ENCODE data around the gene HOATZ.

Gene HOATZ

GRCh38 chr11:111522426-111522825, 7.8 kb downstream of the HOATZ start:
- DNase-seq (ENCODE audit: low read depth) = no peak

DNA sequence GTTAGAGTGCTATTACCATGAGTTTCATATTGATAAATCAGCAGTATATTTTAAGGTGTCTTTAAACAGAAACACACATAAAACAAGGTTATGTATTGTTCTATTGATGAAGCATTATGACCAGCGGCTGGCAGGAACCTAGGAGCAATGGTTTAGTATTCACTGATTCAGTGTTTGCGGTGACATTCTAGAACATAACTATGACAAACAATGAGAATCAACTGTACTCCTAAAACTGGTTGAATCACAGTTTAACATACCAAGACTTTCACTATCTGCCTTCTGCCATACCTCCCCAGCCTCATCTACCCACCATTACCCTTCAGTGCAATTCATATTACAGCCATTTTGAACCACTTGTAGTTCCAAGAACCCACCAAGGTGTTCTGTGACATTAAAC, 8.8 kb downstream of the HOATZ start:
- DNase-seq (ENCODE audit: low read depth) = no peak

DNA sequence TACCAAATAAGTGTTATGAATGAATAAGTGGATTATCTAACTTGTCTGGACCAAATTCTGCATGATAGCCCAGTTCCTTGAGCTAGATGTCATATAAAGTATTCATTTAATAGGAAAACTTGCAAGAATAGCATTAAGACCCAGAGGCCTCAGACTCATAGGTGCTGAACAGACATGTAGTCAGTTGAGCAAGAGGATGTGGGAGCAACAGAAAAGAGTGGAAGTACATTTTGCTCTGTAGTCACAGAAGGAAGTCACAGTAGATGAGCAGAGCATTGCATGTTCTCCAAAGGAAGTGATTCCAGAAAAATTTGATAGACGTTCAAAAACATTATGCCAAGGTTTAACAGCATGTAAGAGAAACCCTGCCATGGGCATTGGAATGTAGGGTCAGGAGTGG, 9.5 kb downstream of the HOATZ start:
- no peak for DNase-seq (ENCODE audit: low read depth)

GRCh38 chr11:111525456-111525855, 10.9 kb downstream of the HOATZ start:
- no peak for DNase-seq (ENCODE audit: low read depth)

DNA sequence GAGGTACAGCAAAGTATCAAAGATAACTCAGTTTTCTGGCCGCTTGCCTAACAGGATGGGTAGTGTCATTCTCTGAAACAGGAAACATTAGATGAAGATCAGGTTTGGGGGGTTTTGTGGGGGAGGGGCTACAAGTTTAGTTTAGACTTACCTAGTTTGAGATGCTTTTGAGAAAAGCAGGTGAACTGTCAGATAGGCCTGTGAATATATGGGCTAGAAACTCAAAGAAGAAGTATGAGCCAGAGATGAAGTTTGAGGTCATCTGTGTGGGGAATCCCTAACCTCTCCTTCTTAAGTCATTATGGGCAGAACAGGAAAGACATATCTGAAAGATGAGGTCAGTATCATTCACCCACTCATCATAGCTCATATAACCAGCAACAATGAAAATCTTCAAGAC, 11.9 kb downstream of the HOATZ start:
- no peak for DNase-seq (ENCODE audit: low read depth)

DNA sequence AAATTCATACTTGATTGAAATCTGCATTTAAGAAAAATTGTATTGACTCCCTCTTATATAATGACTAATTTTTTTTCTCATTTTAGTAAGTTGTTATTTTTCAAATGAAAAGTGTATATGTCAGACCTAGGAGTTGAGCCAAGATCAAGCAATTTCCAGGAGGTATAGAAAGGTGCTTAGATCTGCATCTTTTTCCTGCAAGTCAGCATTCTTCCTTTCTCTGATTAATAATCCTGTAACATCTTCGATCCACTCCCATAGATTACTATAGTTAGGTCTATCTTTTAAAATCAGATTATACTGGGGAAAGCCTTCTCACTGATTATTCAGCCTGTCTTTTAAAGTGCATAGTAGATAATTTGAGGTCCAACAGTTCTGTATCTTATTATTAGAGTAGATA, 12.7 kb downstream of the HOATZ start:
- DNase-seq (ENCODE audit: low read depth) = no peak

GRCh38 chr11:111528557-111528956, 14.0 kb downstream of the HOATZ start:
- DNase-seq (ENCODE audit: low read depth) = no peak

- no peak for DNase-seq (ENCODE audit: low read depth)
These were observed 15.5 kb downstream of the HOATZ start for GRCh38 chr11:111530091-111530490.

- no peak for DNase-seq (ENCODE audit: low read depth)
These were observed 16.6 kb downstream of the HOATZ start for GRCh38 chr11:111531136-111531535.

DNA sequence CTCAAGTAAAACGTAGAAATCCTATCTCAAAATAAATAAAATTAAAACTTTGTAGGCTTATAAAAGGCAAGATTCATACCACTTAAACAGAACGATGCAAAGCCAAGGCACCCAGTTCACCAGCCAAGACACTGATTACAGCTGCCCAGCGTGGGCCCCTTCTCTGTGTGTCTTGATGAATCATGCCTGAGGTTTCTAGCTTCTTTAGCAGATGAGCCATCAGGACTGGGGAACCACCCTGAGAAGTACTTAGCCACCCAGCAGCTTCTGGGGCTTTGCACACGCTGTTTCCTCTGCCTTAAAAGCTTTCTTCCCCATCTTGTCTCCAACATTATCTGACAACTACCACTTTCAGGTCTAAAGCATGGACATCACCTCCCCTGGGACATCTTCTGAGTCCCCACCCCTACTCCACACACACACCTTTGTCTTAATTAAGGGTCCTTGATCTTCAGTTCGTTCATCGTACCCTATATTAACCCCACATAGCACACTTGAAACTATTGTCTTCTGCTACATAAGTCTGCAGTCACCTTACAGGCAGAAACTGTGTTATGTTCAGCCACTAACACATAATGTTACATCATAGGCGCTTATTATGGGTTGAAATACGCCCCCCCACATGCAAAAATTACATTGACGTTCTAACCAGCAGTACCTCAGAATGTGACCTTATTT, 17.2 kb downstream of the HOATZ start:
- peak; percentile 48 for DNase-seq (ENCODE audit: low read depth)

DNA sequence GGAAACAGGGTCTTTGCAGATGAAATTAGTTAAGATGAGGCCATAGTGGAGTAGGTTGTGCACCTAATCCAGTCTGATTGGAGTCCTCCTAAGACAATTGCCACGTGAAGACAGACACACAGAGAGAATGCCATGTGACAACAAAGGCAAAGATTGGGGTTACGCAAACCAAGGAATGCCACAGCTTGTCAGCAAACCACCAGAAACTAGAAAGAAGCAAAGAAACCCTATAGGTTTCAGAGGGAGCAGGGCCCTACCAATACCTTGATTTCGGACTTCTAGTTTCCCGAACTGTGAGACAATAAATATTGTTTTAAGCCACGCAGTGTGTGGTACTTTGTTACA, 17.8 kb downstream of the HOATZ start:
- no peak for DNase-seq (ENCODE audit: low read depth)

- DNase-seq (ENCODE audit: low read depth) = no peak
These were observed 20.7 kb downstream of the HOATZ start for GRCh38 chr11:111535281-111535680.

DNA sequence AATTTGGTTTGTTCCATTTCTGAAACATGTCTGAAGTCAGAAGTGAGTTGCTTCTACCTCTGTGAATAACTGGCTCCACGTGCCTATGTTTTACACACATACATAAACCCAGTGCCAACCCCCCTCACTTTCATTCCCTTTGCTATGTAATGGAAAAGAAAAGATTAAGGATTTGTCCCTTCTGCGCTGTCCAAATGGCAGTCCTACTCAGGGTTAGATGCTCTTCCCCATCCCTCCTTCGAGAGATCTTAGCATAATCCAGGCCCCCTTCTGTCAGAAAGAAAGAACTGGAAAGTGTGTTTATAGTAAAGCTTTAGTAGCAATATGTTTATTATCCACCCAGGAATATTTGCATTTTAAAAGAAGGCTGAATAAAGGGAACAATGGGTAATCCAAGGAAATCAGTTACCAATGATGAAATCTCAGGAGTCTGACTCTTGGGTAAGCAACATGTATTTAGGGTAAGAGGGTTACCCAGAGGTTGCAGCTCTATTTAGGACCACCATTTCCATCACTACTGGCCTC, 22.8 kb downstream of the HOATZ start:
- no peak for DNase-seq (ENCODE audit: low read depth)

GRCh38 chr11:111538407-111539114, 24.0 kb downstream of the HOATZ start:
- DNase-seq (ENCODE audit: low read depth) = no peak

DNA sequence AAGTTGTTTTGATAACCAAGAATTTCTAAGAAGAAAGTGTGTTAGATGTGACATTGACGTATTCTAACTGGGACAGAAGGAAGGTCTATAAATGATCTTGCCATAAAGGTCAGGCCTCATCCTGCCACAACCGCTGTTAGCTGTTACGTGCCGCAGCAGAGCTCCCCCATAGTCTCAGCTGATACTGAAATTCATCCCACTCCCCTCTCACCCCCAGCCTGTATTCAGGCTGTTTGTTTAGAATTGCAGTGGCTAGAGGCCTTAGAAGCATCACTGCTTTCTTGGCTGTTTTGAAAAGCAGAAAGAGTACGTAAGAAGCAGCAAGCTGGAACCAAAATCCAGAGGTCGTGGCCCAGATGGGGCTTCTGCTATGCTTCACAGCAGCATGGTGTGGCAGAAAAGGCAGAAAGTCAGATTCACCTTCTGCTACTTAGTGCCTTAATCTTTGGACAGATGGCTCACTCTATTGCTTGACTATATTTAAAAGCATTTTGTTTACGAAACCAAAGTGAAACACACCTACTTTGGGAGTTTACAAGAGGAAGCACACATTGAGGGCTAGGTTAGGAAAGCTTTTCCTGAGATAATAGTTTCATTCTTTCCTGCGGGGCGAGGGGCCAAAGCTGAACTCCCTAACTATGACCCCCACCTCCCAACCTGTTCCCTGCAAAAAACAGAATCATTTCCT, 25.0 kb downstream of the HOATZ start:
- no peak for DNase-seq (ENCODE audit: low read depth)

- peak; percentile 50 for DNase-seq (ENCODE audit: low read depth)
These were observed 25.7 kb downstream of the HOATZ start, which contains the start of gene LAYN for GRCh38 chr11:111540114-111540936. TSS of gene LAYN (plus strand) at chr11:111540720. CDS start at chr11:111540844, 124 bp downstream.

DNA sequence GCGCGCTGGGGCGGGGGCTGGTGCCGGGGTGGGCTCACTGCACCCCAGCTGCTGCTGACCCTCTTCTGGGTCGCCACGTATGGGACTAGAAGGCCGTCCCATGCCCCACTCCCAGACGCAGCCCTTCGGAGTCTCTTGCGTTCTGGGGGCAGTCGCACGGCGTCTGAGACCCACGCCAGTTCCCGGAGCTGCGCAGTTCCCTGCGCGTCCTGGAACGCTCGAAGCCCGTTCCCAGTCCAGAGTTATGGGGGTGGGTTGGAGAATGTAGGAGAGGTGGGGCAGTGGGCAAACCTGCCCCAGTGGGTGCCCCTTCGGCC, 26.3 kb downstream of the HOATZ start:
- DNase-seq (ENCODE audit: low read depth) = no peak

DNA sequence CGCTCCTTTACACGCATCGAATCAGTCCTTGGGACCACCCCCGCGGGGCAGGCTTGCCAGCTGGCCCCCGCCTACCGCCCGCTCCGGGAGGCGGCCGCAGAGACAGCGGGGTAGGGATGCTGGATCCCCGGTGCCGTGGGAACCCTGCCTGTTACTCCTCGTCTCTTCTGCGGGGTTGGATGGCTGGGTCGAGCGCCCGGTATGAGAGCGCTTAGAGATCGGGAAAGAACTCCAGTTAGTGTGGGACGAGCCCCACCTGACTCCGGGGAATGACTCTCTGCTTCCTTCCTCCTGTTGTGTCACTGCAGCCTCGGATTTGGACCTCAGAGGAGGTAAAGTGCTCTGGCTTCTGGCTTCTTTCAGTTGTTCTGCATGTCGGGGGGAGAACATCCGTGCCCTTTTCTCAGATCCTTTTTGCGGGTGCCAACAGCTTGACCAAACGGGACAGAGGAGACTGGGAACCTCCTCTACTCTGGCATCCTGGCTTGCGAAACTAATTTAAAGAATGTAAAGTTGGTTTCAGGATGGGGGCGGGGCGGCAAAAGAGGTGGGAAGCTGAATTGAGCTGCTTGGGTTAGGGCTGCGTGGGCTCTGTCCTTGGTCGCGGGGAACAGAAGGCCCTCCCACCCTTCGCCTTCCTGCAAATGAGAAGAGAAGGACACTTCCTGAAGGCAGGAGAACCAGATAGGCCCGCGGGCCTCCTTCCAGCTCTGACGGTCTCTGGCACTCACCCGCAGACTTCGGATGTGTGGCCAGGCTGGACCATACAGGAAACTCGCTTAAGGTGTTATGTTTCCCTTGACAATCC, 26.9 kb downstream of the HOATZ start:
- no peak for DNase-seq (ENCODE audit: low read depth)

DNA sequence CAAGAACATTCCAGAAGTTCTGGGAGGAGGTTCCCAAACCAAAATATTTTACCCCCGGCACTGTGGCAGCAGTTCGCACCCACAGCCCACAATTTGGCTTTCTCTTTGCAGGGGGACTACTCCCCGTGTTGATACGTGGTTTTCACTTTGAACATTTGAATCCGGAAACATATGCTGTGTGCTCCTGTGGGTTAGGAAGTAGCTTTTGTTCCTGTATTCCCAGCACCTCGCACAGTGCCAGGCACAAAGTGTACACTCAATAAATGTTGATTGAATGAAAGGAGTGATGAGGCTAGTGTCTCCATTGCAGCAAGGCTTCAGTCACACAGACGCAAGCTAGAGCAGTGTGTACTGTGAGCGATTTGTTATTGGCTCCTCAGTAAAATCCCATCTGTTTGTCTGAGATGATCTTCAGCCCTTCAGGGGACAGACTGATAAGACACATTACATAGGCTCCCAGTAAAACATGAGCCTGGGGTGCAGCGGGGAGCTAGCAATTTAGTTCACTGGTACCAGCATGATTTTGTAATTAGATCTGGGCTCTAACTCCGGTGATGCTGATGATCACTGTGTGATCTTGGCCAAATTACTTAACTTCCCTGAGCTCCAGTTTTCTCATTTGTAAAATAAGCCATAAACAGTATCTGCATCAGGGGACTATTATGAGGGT, 28.2 kb downstream of the HOATZ start:
- DNase-seq (ENCODE audit: low read depth) = no peak

GRCh38 chr11:111548525-111548924, 33.9 kb downstream of the HOATZ start:
- DNase-seq (ENCODE audit: low read depth) = no peak
